GM21529 (cell line): ENCODE results near the gene ELMO2.

ENCODE experiments used
- ATAC-seq: cut with Tn5 transposase; IDR thresholded peaks from one replicate; pipeline ENCODE4 v1.9.1; 2021; ENCODE audit not compliant: unreplicated experiment

The ELMO2 gene

GRCh38 chr20:46334303-46334904 is 72.0 kb downstream of the ELMO2 start:
- ATAC-seq, result no peak

DNA sequence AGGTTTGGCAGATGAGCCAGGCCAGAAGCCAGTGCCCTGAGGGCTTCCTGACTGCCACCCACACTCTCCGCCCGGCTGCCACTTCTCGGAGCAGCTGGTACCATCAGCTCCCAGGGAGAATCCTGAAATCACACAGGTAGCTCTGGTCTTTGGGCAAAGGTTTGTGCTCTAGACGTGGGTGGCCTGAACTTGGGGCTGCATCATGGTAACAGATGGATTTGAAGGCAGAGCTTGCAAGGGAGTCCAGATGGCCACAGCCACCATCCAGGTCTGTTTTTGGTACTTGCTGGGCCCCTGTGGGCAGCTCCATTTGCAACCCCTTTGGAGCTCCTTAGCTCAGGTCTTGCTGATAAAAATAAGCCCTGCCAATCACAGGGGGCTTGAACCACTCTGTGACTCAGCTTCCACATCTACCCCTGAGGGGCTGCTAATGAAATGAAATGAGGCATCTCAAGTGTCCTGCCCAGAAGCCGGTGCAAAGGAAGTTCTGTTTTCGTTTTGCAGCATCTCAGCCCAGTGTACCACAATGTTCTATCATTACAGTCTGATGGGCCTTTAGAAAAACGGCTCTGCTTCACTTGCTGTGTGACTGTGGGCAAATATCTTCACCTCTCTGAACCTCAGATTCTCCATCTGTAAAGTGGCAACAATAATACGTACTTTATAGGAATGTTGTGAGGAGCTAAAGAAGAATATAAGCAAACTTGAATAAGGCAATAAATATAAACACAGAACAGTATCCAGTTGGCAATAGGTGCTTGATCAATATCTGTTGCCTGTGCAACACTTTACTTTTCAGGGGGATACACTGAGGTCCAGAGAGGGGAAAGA is 73.0 kb downstream of the ELMO2 start:
- no peak for ATAC-seq

- no peak for ATAC-seq
Observed at GRCh38 chr20:46332373-46333160, 73.8 kb downstream of the ELMO2 start.

GRCh38 chr20:46331611-46332361 is 74.6 kb downstream of the ELMO2 start:
- ATAC-seq, result no peak

DNA sequence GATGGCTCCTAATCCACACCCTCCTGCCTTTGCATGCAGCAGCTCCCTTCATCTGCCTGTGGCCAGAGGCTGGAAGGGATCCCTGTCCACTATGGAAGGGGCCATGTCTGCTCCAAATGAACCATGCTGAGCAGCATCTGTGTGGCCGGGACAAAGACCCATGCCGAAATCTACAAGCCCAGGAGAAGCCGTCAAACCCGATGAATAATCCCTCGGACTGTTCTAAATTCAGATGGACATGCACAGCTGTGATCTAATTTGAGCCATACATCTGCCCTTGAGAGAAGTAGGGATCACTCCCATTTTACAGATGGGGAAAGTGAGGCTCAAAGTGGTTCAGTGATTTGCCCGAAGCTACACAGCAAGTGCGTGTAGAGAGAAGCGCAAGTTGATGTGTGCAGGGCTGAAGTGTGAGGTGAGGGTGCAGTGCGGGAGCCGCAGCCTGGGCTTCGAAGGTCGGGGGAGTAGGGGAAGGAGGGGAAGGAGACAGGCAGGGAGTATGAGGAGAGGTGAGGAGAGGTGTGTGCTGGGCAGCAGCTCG is 75.5 kb downstream of the ELMO2 start:
- ATAC-seq, result no peak

DNA sequence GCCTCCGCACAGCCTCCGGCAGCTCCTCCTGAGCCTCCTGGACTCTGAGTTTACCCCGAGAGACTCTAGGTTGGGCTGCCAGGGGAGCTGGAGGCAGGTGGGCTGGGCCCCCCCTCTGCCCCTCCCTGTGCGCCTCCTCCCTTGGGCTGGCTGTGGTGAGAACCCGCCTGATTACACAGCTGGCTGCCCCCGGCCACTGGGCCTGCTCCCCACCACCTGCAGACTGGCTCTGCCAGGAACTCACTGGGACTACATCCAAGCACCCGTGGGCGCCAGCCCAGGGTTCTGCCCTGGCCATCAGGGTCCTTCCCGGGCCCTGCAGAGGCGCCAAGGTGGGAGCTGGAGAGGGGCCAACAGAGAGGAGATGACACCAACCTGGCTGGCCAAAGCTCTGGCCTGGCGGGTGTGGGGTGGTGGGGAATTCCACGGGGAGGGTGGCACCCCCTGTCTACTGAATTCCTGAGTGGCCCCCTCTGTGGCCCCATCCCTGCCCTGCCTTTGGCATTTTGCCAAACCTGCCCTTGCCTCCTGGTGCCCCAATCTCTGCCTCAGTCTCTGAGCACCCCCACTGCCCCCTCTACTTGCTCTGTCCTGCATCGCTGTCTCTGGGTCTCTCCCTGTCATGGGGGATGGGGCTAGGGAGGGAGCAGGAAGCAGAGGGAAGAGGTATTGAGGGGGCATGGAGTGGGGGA is 76.2 kb downstream of the ELMO2 start:
- ATAC-seq, result no peak

- no peak for ATAC-seq
Observed at GRCh38 chr20:46328200-46328882, 78.1 kb downstream of the ELMO2 start.

- ATAC-seq, result no peak
Observed at GRCh38 chr20:46327557-46327956, 78.9 kb downstream of the ELMO2 start.

GRCh38 chr20:46325789-46326188 is 80.6 kb downstream of the ELMO2 start:
- no peak for ATAC-seq

- no peak for ATAC-seq
Observed at GRCh38 chr20:46324960-46325703, 81.3 kb downstream of the ELMO2 start.

DNA sequence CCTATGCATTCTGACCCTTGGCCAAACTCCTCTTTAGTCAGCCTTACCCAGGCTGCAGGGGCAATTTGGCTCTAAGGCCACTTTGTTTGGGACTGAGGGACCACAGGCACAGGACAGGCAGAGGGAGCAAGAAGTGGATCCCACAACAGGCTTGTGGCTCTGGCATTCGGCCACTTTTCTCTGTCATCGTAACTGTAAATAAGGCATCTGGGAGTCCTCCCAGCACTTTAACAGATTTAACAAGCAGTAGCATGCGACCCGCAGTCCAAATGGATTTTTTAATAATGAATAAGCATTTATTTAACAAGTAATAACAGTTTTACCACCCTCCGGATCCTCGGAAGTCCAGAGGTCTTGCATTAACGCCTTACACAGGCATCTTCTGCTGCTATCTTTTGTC is 82.0 kb downstream of the ELMO2 start:
- no peak for ATAC-seq

DNA sequence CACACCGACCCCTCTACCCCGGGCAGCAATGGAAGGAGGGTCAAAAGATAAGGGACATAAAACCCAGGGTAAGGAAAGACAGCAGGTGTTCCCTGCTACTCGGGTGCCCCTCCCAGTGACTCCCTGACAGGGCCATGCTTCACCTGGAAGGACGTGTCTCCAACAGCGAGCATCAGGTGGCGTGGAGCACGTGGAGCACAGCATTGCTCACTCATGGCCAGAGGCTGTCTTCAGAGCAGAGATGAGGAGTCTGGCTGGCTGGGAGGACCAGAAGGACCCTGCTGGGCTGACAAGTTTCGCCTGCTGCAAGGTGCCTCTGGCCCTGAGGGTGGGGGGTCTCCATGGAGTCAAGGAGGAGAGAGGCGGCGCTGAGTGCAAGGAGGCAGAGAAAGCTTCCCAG is 82.9 kb downstream of the ELMO2 start:
- no peak for ATAC-seq

GRCh38 chr20:46322641-46323040 is 83.8 kb downstream of the ELMO2 start:
- no peak for ATAC-seq

DNA sequence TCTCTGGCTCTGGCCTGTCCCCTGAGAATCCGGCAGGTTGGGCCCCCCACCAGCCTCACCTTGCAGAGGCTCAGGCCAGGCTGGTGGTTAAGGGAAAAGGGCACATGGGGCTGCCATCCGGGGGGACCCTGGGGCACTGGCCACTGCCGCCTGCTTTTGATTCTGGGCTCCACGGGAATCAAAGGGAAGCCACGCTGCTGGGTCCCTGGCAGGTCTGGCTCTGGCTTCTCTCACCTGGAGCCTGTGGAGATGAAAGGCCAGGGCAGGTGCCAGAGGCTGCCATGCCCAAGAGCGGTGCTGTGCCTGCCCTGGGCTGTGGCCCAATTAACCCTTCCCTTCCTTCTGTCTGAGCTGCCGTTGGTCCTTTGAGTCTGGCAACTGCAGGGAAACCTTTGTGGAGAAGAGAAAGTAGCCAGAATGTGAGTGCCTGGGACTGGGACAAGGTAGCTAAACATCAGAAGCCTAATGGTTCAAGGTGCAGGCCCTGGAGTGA is 88.7 kb downstream of the ELMO2 start:
- ATAC-seq, result no peak

DNA sequence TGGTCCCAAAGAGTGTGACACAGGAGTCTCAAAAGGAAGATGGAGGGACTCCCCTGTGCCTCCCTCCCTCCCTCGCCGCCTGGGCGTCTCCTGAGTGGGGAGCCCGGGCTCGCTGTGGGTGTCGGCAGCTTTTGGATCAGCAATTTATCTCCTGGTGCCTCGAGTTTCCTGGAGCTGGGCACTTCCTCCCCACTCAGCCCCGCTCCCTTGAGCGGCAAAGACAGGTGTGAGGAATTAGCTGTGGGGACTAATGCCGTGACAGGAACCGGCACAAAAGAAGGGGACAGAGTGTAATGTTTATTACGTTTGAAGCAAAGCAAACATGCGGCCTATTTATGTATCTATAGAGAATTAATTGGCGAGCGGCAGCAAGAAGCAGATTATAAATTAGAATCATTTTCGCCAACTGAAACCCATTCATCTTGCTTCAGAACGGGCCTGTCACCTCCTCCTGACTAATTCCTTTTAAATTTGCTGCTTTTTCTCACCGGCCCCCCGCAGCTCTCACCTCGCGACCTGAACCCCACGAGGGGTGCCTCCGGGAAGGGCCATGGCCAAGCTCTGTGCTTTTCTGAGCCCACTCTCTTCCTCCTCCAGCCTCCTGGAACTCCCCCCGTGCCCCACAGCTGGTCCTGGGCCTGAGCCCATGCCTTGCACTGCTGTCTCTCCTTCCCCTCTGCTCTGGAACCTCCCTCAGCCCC is 89.3 kb downstream of the ELMO2 start:
- no peak for ATAC-seq
